DOHH2 (cell line): ENCODE results near the gene COG3.

Source experiments
- H3F3A ChIP-seq: fragments of 200-600 bp; sonication (generic), shearing (Covaris generic); 2 replicates; pipeline ENCODE4 v1.6.0; 2016; ENCODE audit warnings: antibody characterized with exemption, mild to moderate bottlenecking; ENCODE audit not compliant: control insufficient read depth, insufficient read depth
- H3K27ac ChIP-seq: fragments of 200-600 bp; sonication (generic); 2 replicates; pipeline ENCODE4 v1.5.1; 2014; ENCODE audit warnings: low read depth, mild to moderate bottlenecking, low read length, moderate library complexity
- H3K27me3 ChIP-seq: fragments of 200-600 bp; sonication (generic); 2 replicates; pipeline ENCODE4 v1.6.1; 2014; ENCODE audit warnings: mild to moderate bottlenecking, low read length, mixed read lengths; ENCODE audit not compliant: control insufficient read depth
- H3K36me3 ChIP-seq: fragments of 200-600 bp; sonication (generic); 2 replicates; pipeline ENCODE4 v1.6.1; 2014; ENCODE audit warnings: mild to moderate bottlenecking, low read length, moderate library complexity, mixed read lengths; ENCODE audit not compliant: control insufficient read depth
- H3K4me1 ChIP-seq: fragments of 200-600 bp; sonication (generic); 2 replicates; pipeline ENCODE4 v1.6.1; 2014; ENCODE audit warnings: mild to moderate bottlenecking, low read length, mixed read lengths; ENCODE audit not compliant: control insufficient read depth
- H3K4me2 ChIP-seq: fragments of 200-600 bp; sonication (generic); 2 replicates; pipeline ENCODE4 v1.6.0; 2014; ENCODE audit warnings: mild to moderate bottlenecking, low read length, moderate library complexity
- H3K4me3 ChIP-seq: fragments of 200-600 bp; sonication (generic); 2 replicates; pipeline ENCODE4 v1.5.1; 2014; ENCODE audit warnings: mild to moderate bottlenecking, low read length, mixed read lengths
- H3K79me2 ChIP-seq: fragments of 200-600 bp; sonication (generic); 2 replicates; pipeline ENCODE4 v1.6.1; 2014; ENCODE audit warnings: mild to moderate bottlenecking, low read length, mixed read lengths; ENCODE audit not compliant: control insufficient read depth
- H3K9me2 ChIP-seq: fragments of 200-600 bp; sonication (generic); replicated peaks from 2 replicates; pipeline ENCODE4 v1.6.1; 2014; ENCODE audit warnings: mild to moderate bottlenecking, low read length, mixed read lengths; ENCODE audit not compliant: control insufficient read depth
- H3K9me3 ChIP-seq: fragments of 200-600 bp; sonication (generic); 2 replicates; pipeline ENCODE4 v1.6.1; 2014; ENCODE audit warnings: antibody characterized with exemption, low read length, mixed read lengths; ENCODE audit not compliant: control insufficient read depth, insufficient read depth
- H4K20me1 ChIP-seq: fragments of 200-600 bp; sonication (generic); 2 replicates; pipeline ENCODE4 v1.6.0; 2014; ENCODE audit warnings: low read depth, mild to moderate bottlenecking, antibody characterized with exemption, low read length, moderate library complexity; ENCODE audit not compliant: control insufficient read depth, insufficient read depth
- CTCF ChIP-seq: fragments of 200-600 bp; sonication (generic); IDR thresholded peaks from one replicate; pipeline ENCODE4 v1.5.1; 2014; ENCODE audit warnings: antibody characterized with exemption, mild to moderate bottlenecking, low read depth, low read length; ENCODE audit not compliant: poor library complexity, severe bottlenecking
- EZH2phosphoT487 ChIP-seq: fragments of 200-600 bp; sonication (generic); IDR thresholded peaks from 2 replicates; pipeline ENCODE4 v1.6.1; 2017; ENCODE audit warnings: borderline replicate concordance, mild to moderate bottlenecking, antibody characterized with exemption, low read length, moderate library complexity, mixed read lengths

The COG3 gene

GRCh38 chr13:45446181-45446580 is 18.6 kb upstream of the COG3 start:
- H3K9me3 ChIP-seq: no peaks in the 10 kb centered on the region
- no peak for TF ChIP-seq EZH2phosphoT487
- TF ChIP-seq CTCF: no peak
- H3K4me1 ChIP-seq: no peaks in the 10 kb centered on the region
- no peaks in the 10 kb centered on the region for H3F3A ChIP-seq
- peaks cover 14% of the 10 kb centered on the region; the same call in 1 of the 2 replicates for H3K27me3 ChIP-seq
- H3K36me3 ChIP-seq: no peaks in the 10 kb centered on the region
- H4K20me1 ChIP-seq: no peaks in the 10 kb centered on the region
- H3K4me2 ChIP-seq: no peak overlapping the region
- no peak overlapping the region for H3K27ac ChIP-seq
- no peaks in the 10 kb centered on the region for H3K79me2 ChIP-seq
- H3K9me2 ChIP-seq: no peaks in the 10 kb centered on the region
- H3K4me3 ChIP-seq: no peak overlapping the region

GRCh38 chr13:45447050-45447661 is 17.6 kb upstream of the COG3 start:
- no peaks in the 10 kb centered on the region for H3F3A ChIP-seq
- no peaks in the 10 kb centered on the region for H4K20me1 ChIP-seq
- H3K27me3 ChIP-seq: peaks cover 11% of the 10 kb centered on the region; the same call in 1 of the 2 replicates
- H3K4me3 ChIP-seq: no peak overlapping the region
- no peak overlapping the region for H3K4me2 ChIP-seq
- no peaks in the 10 kb centered on the region for H3K9me2 ChIP-seq
- H3K9me3 ChIP-seq: no peaks in the 10 kb centered on the region
- H3K4me1 ChIP-seq: no peaks in the 10 kb centered on the region
- no peak overlapping the region for H3K27ac ChIP-seq
- H3K79me2 ChIP-seq: no peaks in the 10 kb centered on the region
- no peaks in the 10 kb centered on the region for H3K36me3 ChIP-seq
- no peak for TF ChIP-seq EZH2phosphoT487
- TF ChIP-seq CTCF: no peak

- Histone ChIP-seq H3K9me2 (no peaks in the 10 kb centered on the region), H3K79me2 (no peaks in the 10 kb centered on the region), H3K4me3 (no peak overlapping the region), H3F3A (no peaks in the 10 kb centered on the region), H3K4me1 (no peaks in the 10 kb centered on the region), H3K36me3 (no peaks in the 10 kb centered on the region), H3K9me3 (no peaks in the 10 kb centered on the region), H4K20me1 (no peaks in the 10 kb centered on the region), H3K4me2 (no peak overlapping the region), H3K27ac (no peak overlapping the region), H3K27me3 (peaks cover 8% of the 10 kb centered on the region; the same call in 1 of the 2 replicates)
- TF ChIP-seq CTCF (no peak), EZH2phosphoT487 (no peak)
Measured at GRCh38 chr13:45448965-45449559, 15.7 kb upstream of the COG3 start.
